Stomach (tissue), 4 donors: ENCODE data around the gene KRTAP12-2.

ENCODE experiments used
- EP300 ChIP-seq: sonication (generic); formaldehyde crosslinking; IDR thresholded peaks from one replicate; pipeline ENCODE4 v1.6.1; 2017; ENCODE audit warnings: antibody characterized with exemption
- POLR2A ChIP-seq, 4 donors: fragments of 450-650 bp; IDR thresholded peaks; one replicate each; pipeline ENCODE4 v1.6.1; 2016; ENCODE audit warnings: antibody characterized with exemption in 4 of 4, control low read depth in 2 of 4, mild to moderate bottlenecking in 1 of 4, moderate library complexity in 1 of 4

- TF ChIP-seq POLR2A (IDR thresholded peaks at IDR 0.05) = no peak
- TF ChIP-seq EP300 = no peak
Observed at GRCh38 chr21:44630440-44630839, 36.3 kb downstream of the KRTAP12-2 start.
